ENCODE data around the gene ZKSCAN1.
A peak's percentile ranks its signal among the peaks of the same experiment; 100 is the strongest.
"Not testable (repeated sequence)": the region's sequence is repeated elsewhere in the genome, so short reads cannot be mapped to it uniquely, and the experiment has no call there.

ZKSCAN1 gene

GRCh38 chr7:100011516-100011915 lies 3.9 kb upstream of the ZKSCAN1 start:
- ChIA-PET CTCF (no interaction called here), POLR2A (interaction anchor here (0.7 kb wide), 1 partner anchor 1162 kb away, joined by 3 read pairs; no protein-coding TSS in a partner anchor)
- TF ChIP-seq FOXK2 (IDR thresholded peaks at IDR 0.05) (no peak), FOXM1 (IDR thresholded peaks at IDR 0.05; ENCODE audit: borderline replicate concordance) (no peak), FOXA1 (IDR thresholded peaks at IDR 0.05) (no peak), SP1 (IDR thresholded peaks at IDR 0.05) (no peak), ZNF384 (IDR thresholded peaks at IDR 0.05) (no peak), TARDBP (IDR thresholded peaks at IDR 0.05) (no peak), HDGF (IDR thresholded peaks at IDR 0.05; ENCODE audit: borderline replicate concordance) (no peak), L3MBTL2 (conservative IDR thresholded peaks at IDR 0.05) (no peak), LEF1 (IDR thresholded peaks at IDR 0.05; ENCODE audit: borderline replicate concordance) (no peak), ELF4 (IDR thresholded peaks at IDR 0.05) (no peak), SUZ12 (IDR thresholded peaks at IDR 0.05) (no peak), BHLHE40 (IDR thresholded peaks at IDR 0.05; ENCODE audit: borderline replicate concordance) (no peak), PKNOX1 (IDR thresholded peaks at IDR 0.05) (no peak), CTBP1 (IDR thresholded peaks at IDR 0.05; ENCODE audit: borderline replicate concordance) (no peak)
- DNase-seq (ENCODE audit: extremely low spot score): no peak

- POLR2A ChIA-PET: interaction anchor here (0.6 to 1.0 kb wide), 3 partner anchors 37 to 1161 kb away, joined by 3 read pairs; no protein-coding TSS in a partner anchor
- DNase-seq (ENCODE audit: extremely low spot score); CTCF ChIA-PET: not testable (repeated sequence)
- TF ChIP-seq PKNOX1 (IDR thresholded peaks at IDR 0.05): peak; percentile 10; the same call in 1 of the 2 replicates
These were observed 2.7 kb upstream of the ZKSCAN1 start for GRCh38 chr7:100012385-100013327.

- DNase-seq (ENCODE audit: extremely low spot score): no peak
- ChIA-PET CTCF (no interaction called here), POLR2A (no interaction called here)
- TF ChIP-seq HDGF (IDR thresholded peaks at IDR 0.05; ENCODE audit: borderline replicate concordance): no peak
- no peak for TF ChIP-seq ELF4 (IDR thresholded peaks at IDR 0.05)
- TF ChIP-seq L3MBTL2 (conservative IDR thresholded peaks at IDR 0.05): no peak
- no peak for TF ChIP-seq FOXM1 (IDR thresholded peaks at IDR 0.05; ENCODE audit: borderline replicate concordance)
- TF ChIP-seq BHLHE40 (IDR thresholded peaks at IDR 0.05; ENCODE audit: borderline replicate concordance): no peak
- no peak for TF ChIP-seq CTBP1 (IDR thresholded peaks at IDR 0.05; ENCODE audit: borderline replicate concordance)
- TF ChIP-seq FOXK2 (IDR thresholded peaks at IDR 0.05): no peak
- no peak for TF ChIP-seq PKNOX1 (IDR thresholded peaks at IDR 0.05)
- TF ChIP-seq LEF1 (IDR thresholded peaks at IDR 0.05; ENCODE audit: borderline replicate concordance): no peak
- TF ChIP-seq ARNT (IDR thresholded peaks at IDR 0.05): no peak
- no peak for TF ChIP-seq NFRKB (IDR thresholded peaks at IDR 0.05)
- no peak for TF ChIP-seq ZNF384 (IDR thresholded peaks at IDR 0.05)
- no peak for TF ChIP-seq SP1 (IDR thresholded peaks at IDR 0.05)
- no peak for TF ChIP-seq TARDBP (IDR thresholded peaks at IDR 0.05)
These were observed 2.1 kb upstream of the ZKSCAN1 start for GRCh38 chr7:100013328-100013676.

GRCh38 chr7:100016215-100016901 lies 962 bp downstream of the ZKSCAN1 start:
- TF ChIP-seq L3MBTL2 (conservative IDR thresholded peaks at IDR 0.05) (no peak), FOXM1 (IDR thresholded peaks at IDR 0.05; ENCODE audit: borderline replicate concordance) (no peak), NFRKB (IDR thresholded peaks at IDR 0.05) (no peak), BHLHE40 (IDR thresholded peaks at IDR 0.05; ENCODE audit: borderline replicate concordance) (no peak)
- ChIA-PET POLR2A (interaction anchor here (1.2 kb wide), 1 partner anchor 87 kb away, joined by 3 read pairs; the partner anchor contains the start of gene GJC3), CTCF (no interaction called here)
- DNase-seq (ENCODE audit: extremely low spot score): no peak

GRCh38 chr7:100017300-100017699 lies 1.9 kb downstream of the ZKSCAN1 start:
- CTCF ChIA-PET: interaction anchor here (1.1 kb wide), 1 partner anchor 65 kb away, joined by 4 read pairs; no protein-coding TSS in a partner anchor
- POLR2A ChIA-PET: no interaction called here
- TF ChIP-seq ZNF384 (IDR thresholded peaks at IDR 0.05) (no peak), PKNOX1 (IDR thresholded peaks at IDR 0.05) (no peak), HDGF (IDR thresholded peaks at IDR 0.05; ENCODE audit: borderline replicate concordance) (no peak), BHLHE40 (IDR thresholded peaks at IDR 0.05; ENCODE audit: borderline replicate concordance) (no peak), CTBP1 (IDR thresholded peaks at IDR 0.05; ENCODE audit: borderline replicate concordance) (no peak), ARNT (IDR thresholded peaks at IDR 0.05) (no peak), SP1 (IDR thresholded peaks at IDR 0.05) (no peak), LEF1 (IDR thresholded peaks at IDR 0.05; ENCODE audit: borderline replicate concordance) (no peak), FOXM1 (IDR thresholded peaks at IDR 0.05; ENCODE audit: borderline replicate concordance) (no peak), L3MBTL2 (conservative IDR thresholded peaks at IDR 0.05) (no peak), ELF4 (IDR thresholded peaks at IDR 0.05) (no peak), NFRKB (IDR thresholded peaks at IDR 0.05) (no peak), SUZ12 (IDR thresholded peaks at IDR 0.05) (no peak), FOXA1 (IDR thresholded peaks at IDR 0.05) (no peak), FOXK2 (IDR thresholded peaks at IDR 0.05) (no peak)
- no peak for DNase-seq (ENCODE audit: extremely low spot score)
